GM12878 (cell line): ENCODE data around the gene SPX. TPM values are rescaled to one million over a fixed set of nuclear protein-coding genes. Genes with fewer than 3 reads are reported as not detected.

Experiments
- ATAC-seq: fragments of 200-7000 bp; cut with Tn5 transposase; 3 replicates; pipeline ENCODE4 v1.9.1; 2020; ENCODE audit warnings: mild to moderate bottlenecking, moderate library complexity
- BruUV-seq: library from RNA; stranded (reverse); fragments of 400-500 nt; replicated peaks from 2 replicates; lab custom pipeline; 2021; lab: Mats Ljungman, UMichigan
- CTCF ChIA-PET: fragments of 300-600 bp; sonication (Branson Sonifier 250); formaldehyde crosslinking; extraction: SDS; loops from one replicate; lab custom pipeline; 2021; ENCODE audit warnings: inconsistent platforms; lab: Yijun Ruan, JAX
- POLR2A ChIA-PET: fragments of 350-600 bp; formaldehyde crosslinking; extraction: SDS; loops from one replicate; lab custom pipeline; 2021; ENCODE audit warnings: inconsistent platforms; lab: Charles Lee
- RAD21 ChIA-PET: fragments of 300-600 bp; sonication (Branson Sonifier 250); formaldehyde crosslinking; loops from one replicate; lab custom pipeline; 2023; ENCODE audit warnings: antibody characterized with exemption; ENCODE audit not compliant: unreplicated experiment; lab: Charles Lee
- SMC1A ChIA-PET: fragments of 300-600 bp; sonication (Branson Sonifier 250); formaldehyde crosslinking; loops from one replicate; lab custom pipeline; 2023; ENCODE audit not compliant: unreplicated experiment, uncharacterized antibody; lab: Charles Lee
- DNase-seq: peaks from one replicate; pipeline ENCODE4 v3.0.0-alpha.2; 2011; ENCODE audit warnings: low read depth, low spot score
- FAIRE-seq: peaks from 3 replicates; lab custom pipeline; 2011; peaks lifted over from hg19 to GRCh38; lab: Jason Lieb, UNC
- H2AFZ ChIP-seq: 2 replicates; pipeline ENCODE4 v1.6.0; 2011; ENCODE audit warnings: low read depth, low read length, control low read depth; ENCODE audit not compliant: control insufficient read depth
- H3K27ac ChIP-seq: 2 replicates; pipeline ENCODE4 v1.5.1; 2011; ENCODE audit warnings: control low read depth; ENCODE audit not compliant: control insufficient read depth, insufficient read depth
- H3K27me3 ChIP-seq, 2 experiments: replicated peaks in 1 of 2; 2 replicates each; pipeline versions ENCODE4 v1.6.0 to v1.6.1; 2011; ENCODE audit warnings: low read length in 1 of 2; ENCODE audit not compliant: control insufficient read depth in 2 of 2, insufficient read depth in 2 of 2
- H3K36me3 ChIP-seq, 2 experiments: 2 replicates each; pipeline ENCODE4 v1.5.1; 2011; ENCODE audit warnings: low read length in 1 of 2; ENCODE audit not compliant: control insufficient read depth in 2 of 2, insufficient read depth in 2 of 2
- H3K4me1 ChIP-seq: 2 replicates; pipeline ENCODE4 v1.6.1; 2011; ENCODE audit warnings: mild to moderate bottlenecking, low read length, moderate library complexity, mixed read lengths; ENCODE audit not compliant: control insufficient read depth, insufficient read depth
- H3K4me2 ChIP-seq: 2 replicates; pipeline ENCODE4 v1.6.0; 2011; ENCODE audit warnings: control low read depth; ENCODE audit not compliant: control insufficient read depth, insufficient read depth
- H3K4me3 ChIP-seq: fragments of 200-600 bp; sonication (generic); 2 replicates; pipeline ENCODE4 v1.5.1; 2016
- H3K79me2 ChIP-seq: 2 replicates; pipeline ENCODE4 v1.6.0; 2011; ENCODE audit warnings: low read length; ENCODE audit not compliant: control insufficient read depth, insufficient read depth
- H3K9ac ChIP-seq: 2 replicates; pipeline ENCODE4 v1.8.0; 2011; ENCODE audit warnings: low read length, control low read depth, mixed read lengths; ENCODE audit not compliant: control insufficient read depth, insufficient read depth
- H3K9me3 ChIP-seq: replicated peaks from 3 replicates; pipeline ENCODE4 v1.5.1; 2011; ENCODE audit warnings: mild to moderate bottlenecking, low read length; ENCODE audit not compliant: control insufficient read depth, insufficient read depth
- H4K20me1 ChIP-seq: 2 replicates; pipeline ENCODE4 v1.6.0; 2011; ENCODE audit not compliant: control insufficient read depth, insufficient read depth
- ASH2L ChIP-seq: fragments of 300-600, 200-600 bp; sonication (generic); IDR thresholded peaks from 2 replicates; pipeline ENCODE4 v1.6.1; 2017; ENCODE audit warnings: low read depth, mild to moderate bottlenecking, borderline replicate concordance
- ATF2 ChIP-seq: IDR thresholded peaks from 2 replicates; pipeline ENCODE4 v1.6.1; 2012; ENCODE audit warnings: low read length, inconsistent platforms
- BCL3 ChIP-seq: IDR thresholded peaks from 2 replicates; pipeline ENCODE4 v1.6.1; 2011; ENCODE audit warnings: borderline replicate concordance, low read depth, mild to moderate bottlenecking, moderate library complexity, low read length; ENCODE audit not compliant: insufficient read depth, poor library complexity, severe bottlenecking
- BRCA1 ChIP-seq: IDR thresholded peaks from 2 replicates; pipeline ENCODE4 v1.6.1; 2011; ENCODE audit warnings: low read depth, low read length, improper control_type of control experiment
- E2F8 ChIP-seq: fragments of 450-650 bp; IDR thresholded peaks from 2 replicates; pipeline ENCODE4 v1.6.1; 2018; ENCODE audit warnings: mild to moderate bottlenecking, low read depth, moderate library complexity; ENCODE audit not compliant: partially characterized antibody
- HDAC2 ChIP-seq: fragments of 200-600 bp; sonication (generic); IDR thresholded peaks from 2 replicates; pipeline ENCODE4 v1.6.1; 2017
- NR2C1 ChIP-seq: fragments of 450-650 bp; IDR thresholded peaks from 2 replicates; pipeline ENCODE4 v1.6.1; 2017; ENCODE audit warnings: antibody characterized with exemption, mild to moderate bottlenecking, moderate library complexity
- RB1 ChIP-seq: fragments of 450-650 bp; formaldehyde crosslinking; IDR thresholded peaks from 2 replicates; pipeline ENCODE4 v1.6.1; 2017; ENCODE audit warnings: mild to moderate bottlenecking, borderline replicate concordance
- RFX5 ChIP-seq: IDR thresholded peaks from 2 replicates; pipeline ENCODE4 v1.6.1; 2011; ENCODE audit warnings: low read depth, low read length, improper control_type of control experiment
- SKIL ChIP-seq: fragments of 450-650 bp; IDR thresholded peaks from 2 replicates; pipeline ENCODE4 v1.6.1; 2017; ENCODE audit warnings: mild to moderate bottlenecking, low read depth, inconsistent platforms; ENCODE audit not compliant: poor library complexity, severe bottlenecking
- SMARCA5 ChIP-seq: fragments of 450-650 bp; IDR thresholded peaks from 2 replicates; pipeline ENCODE4 v1.6.1; 2017; ENCODE audit warnings: mild to moderate bottlenecking
- TARDBP ChIP-seq: IDR thresholded peaks from 2 replicates; pipeline ENCODE4 v1.6.1; 2016; ENCODE audit warnings: borderline replicate concordance
- YY1 ChIP-seq: IDR thresholded peaks from 2 replicates; pipeline ENCODE4 v1.6.1; 2011; ENCODE audit warnings: low read depth, mild to moderate bottlenecking, low read length
- ZBTB11 ChIP-seq: fragments of 450-650 bp; formaldehyde crosslinking; IDR thresholded peaks from 2 replicates; pipeline ENCODE4 v1.5.0; 2022; ENCODE audit warnings: mild to moderate bottlenecking, missing genetic modification characterization
- WGBS: methylation state at CpG from one replicate; pipeline ENCODE4 v1.1.6; 2016; ENCODE audit warnings: low lambda C conversion rate; ENCODE audit not compliant: insufficient replicate concordance, insufficient coverage; ENCODE audit errors: missing lambda C conversion rate; 5-methylcytosine and 5-hydroxymethylcytosine counted together
- in situ Hi-C: fragments of 300-500 bp; cut with MboI; formaldehyde crosslinking; loops from 9 replicates; pipeline ENCODE4 v1.14.3; 2018; ENCODE audit warnings: mixed read lengths
- intact Hi-C: fragments of 100-400 bp; cut with micrococcal nuclease; formaldehyde crosslinking; loops from one replicate; pipeline ENCODE4 v1.14.2; 2022; ENCODE audit not compliant: unreplicated experiment
- polyA plus RNA-seq, 11 experiments: library from polyadenylated mRNA; depleted of rRNA in 4 of 11; unstranded in 6 of 11; stranded (reverse) in 5 of 11; fragments of >200 nt; fragmentation: Nextera tagmentation in 4 of 11; fragmentation: Illumina TruSeq in 1 of 11; extraction: Ambion mirVana in 4 of 11; extraction: Trizol in 1 of 11; gene quantifications; 1 replicate in 1 of 11; 2 replicates in 10 of 11; pipeline versions ENCODE4 v1.2.1 to v1.2.3, GENCODE V29; 2011 to 2016; ENCODE audit warnings: inconsistent platforms in 2 of 11, missing spikeins in 2 of 11, low read depth in 1 of 11
- total RNA-seq, 4 experiments: library from RNA; depleted of rRNA in 3 of 4; stranded (reverse); fragments of >200 nt in 3 of 4; fragmentation: Illumina TruSeq in 1 of 4; extraction: Trizol in 1 of 4; gene quantifications; 2 replicates each; pipeline versions ENCODE4 v1.2.1 to v1.2.3, GENCODE V29; 2013 to 2021

Gene SPX
- total and polyA plus RNA-seq, 10 of the 15 experiments (the other 5 are each of a cell fraction or from before 2014, with no cell fraction given): 0.05 TPM; not detected in 8

GRCh38 chr12:21576431-21576830 is 50.3 kb downstream of the SPX start:
- Histone ChIP-seq H4K20me1 (no peaks in the 10 kb centered on the region), H3K27me3 (no peaks in the 10 kb centered on the region), H3K4me3 (no peak overlapping the region), H3K79me2 (no peaks in the 10 kb centered on the region), H3K9me3 (no peaks in the 10 kb centered on the region), H3K4me1 (no peaks in the 10 kb centered on the region), H3K36me3 (no peaks in the 10 kb centered on the region), H3K9ac (no peak overlapping the region), H3K27ac (no peak overlapping the region), H3K4me2 (no peak overlapping the region), H2AFZ (no peak overlapping the region)
- ATAC-seq (no peak), FAIRE-seq (no peak), DNase-seq (no peak)
- ChIA-PET POLR2A (interaction anchor here (0.6 kb wide), 2 partner anchors 34 to 1757 kb away, joined by 3 to 4 read pairs; no protein-coding TSS in a partner anchor), RAD21 (no interaction called here), CTCF (no interaction called here), SMC1A (no interaction called here)
- 33% methylated on average over 2 of the region's 2 CpGs for WGBS
- BruUV-seq: no TSS peak
- intact Hi-C loops: no loop called here
- in situ Hi-C loops: no loop called here
- TF ChIP-seq BRCA1 (no peak), ATF2 (no peak), RFX5 (no peak), HDAC2 (no peak), YY1 (no peak), ZBTB11 (CRISPR knock-in tag) (no peak), ASH2L (no peak), RB1 (no peak), SMARCA5 (no peak), SKIL (no peak), BCL3 (no peak), E2F8 (no peak), NR2C1 (no peak), TARDBP (no peak)
